ENCODE data around the gene SNRNP200.

- no peak for TF ChIP-seq CTCF (IDR thresholded peaks at IDR 0.05; ENCODE audit: low read depth, low read length)
- TF ChIP-seq EZH2phosphoT487 (IDR thresholded peaks at IDR 0.05; ENCODE audit: low read depth): no peak
These were observed 18.0 kb downstream of the SNRNP200 start for GRCh38 chr2:96287273-96287856.

Data from OCI-LY3 (cell line).